ENCODE measurements around the gene MYLK3. TPM values are rescaled to one million over a fixed set of nuclear protein-coding genes. Genes with fewer than 3 reads are reported as not detected.

MYLK3 gene
- total and polyA plus RNA-seq, 3 experiments from 2014 or later, result 0.20 to 0.47 TPM; not detected in 1

GRCh38 chr16:46737621-46738214 lies 10.4 kb downstream of the MYLK3 start:
- H3K4me1 Mint-ChIP-seq, result no peaks in the 10 kb centered on the region
- H3K36me3 ChIP-seq (ENCODE audit: insufficient read depth, low read length), result no peaks in the 10 kb centered on the region
- H3K27me3 ChIP-seq (ENCODE audit: insufficient read depth, low read length, poor library complexity, severe bottlenecking), result no peaks in the 10 kb centered on the region
- no peaks in the 10 kb centered on the region for H3K27me3 Mint-ChIP-seq
- CTCF ChIA-PET, result no interaction called here
- no peaks in the 10 kb centered on the region for H3K36me3 Mint-ChIP-seq
- no peaks in the 10 kb centered on the region for H3K9me3 Mint-ChIP-seq
- no peak overlapping the region for H3K27ac ChIP-seq (ENCODE audit: low read depth, low read length)
- no peaks in the 10 kb centered on the region for H3K9me3 ChIP-seq (ENCODE audit: low read length)
- POLR2A ChIA-PET, result no interaction called here
- H3K4me3 Mint-ChIP-seq, result no peak overlapping the region
- H3K4me1 ChIP-seq (ENCODE audit: insufficient read depth, low read length), result no peaks in the 10 kb centered on the region
- H3K27ac Mint-ChIP-seq, result no peak overlapping the region
- no peak overlapping the region for H3K4me3 ChIP-seq (ENCODE audit: low read length)
- no peak for DNase-seq

- no peaks in the 10 kb centered on the region for H3K27me3 Mint-ChIP-seq
- Histone ChIP-seq H3K4me3 (ENCODE audit: low read length) (no peak overlapping the region), H3K36me3 (ENCODE audit: insufficient read depth, low read length) (no peaks in the 10 kb centered on the region), H3K27me3 (ENCODE audit: insufficient read depth, low read length, poor library complexity, severe bottlenecking) (no peaks in the 10 kb centered on the region), H3K27ac (ENCODE audit: low read depth, low read length) (no peak overlapping the region), H3K9me3 (ENCODE audit: low read length) (no peaks in the 10 kb centered on the region), H3K4me1 (ENCODE audit: insufficient read depth, low read length) (no peaks in the 10 kb centered on the region)
- ChIA-PET CTCF (no interaction called here), POLR2A (no interaction called here)
- H3K36me3 Mint-ChIP-seq, result no peaks in the 10 kb centered on the region
- no peaks in the 10 kb centered on the region for H3K9me3 Mint-ChIP-seq
- H3K4me3 Mint-ChIP-seq, result no peak overlapping the region
- H3K27ac Mint-ChIP-seq, result no peak overlapping the region
- H3K4me1 Mint-ChIP-seq, result no peaks in the 10 kb centered on the region
- DNase-seq, result no peak
Observed at GRCh38 chr16:46736695-46737094, 11.4 kb downstream of the MYLK3 start.

GRCh38 chr16:46733319-46733830 lies 14.8 kb downstream of the MYLK3 start:
- CTCF ChIA-PET, result interaction anchor here (1.2 kb wide), 1 partner anchor 8 kb away, joined by 6 read pairs; no protein-coding TSS in a partner anchor
- DNase-seq, result no peak
- peaks cover 0 to 8% of the 10 kb centered on the region in 2 donors for H3K27me3 Mint-ChIP-seq

DNA sequence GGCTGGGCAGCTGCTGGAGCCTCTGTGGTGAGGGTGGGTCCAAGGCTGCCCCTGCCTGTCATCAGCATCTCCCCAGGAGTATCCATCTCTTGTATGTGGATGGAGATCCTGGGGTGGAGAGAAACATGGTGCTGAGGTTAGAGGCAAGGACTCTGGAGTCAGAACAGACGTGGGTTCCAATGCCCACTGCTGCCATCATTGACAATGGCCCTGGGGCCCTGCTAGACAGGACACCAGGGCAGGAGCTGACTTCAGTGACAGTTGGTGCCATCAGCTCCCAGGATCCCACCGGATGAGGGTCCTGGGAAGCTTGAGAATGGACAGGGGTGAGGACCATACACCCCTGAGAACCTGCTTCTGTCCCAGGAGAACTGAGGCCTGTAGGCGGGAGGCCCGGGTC lies 15.6 kb downstream of the MYLK3 start:
- H3K27me3 Mint-ChIP-seq, result peaks cover 0 to 8% of the 10 kb centered on the region in 2 donors
- CTCF ChIA-PET, result interaction anchor here (1.2 kb wide), 1 partner anchor 9 kb away, joined by 6 read pairs; no protein-coding TSS in a partner anchor
- Histone ChIP-seq H3K9me3 (ENCODE audit: low read length) (no peaks in the 10 kb centered on the region), H3K27me3 (ENCODE audit: insufficient read depth, low read length, poor library complexity, severe bottlenecking) (no peaks in the 10 kb centered on the region), H3K27ac (ENCODE audit: low read depth, low read length) (no peak overlapping the region), H3K4me3 (ENCODE audit: low read length) (no peak overlapping the region), H3K36me3 (ENCODE audit: insufficient read depth, low read length) (no peaks in the 10 kb centered on the region), H3K4me1 (ENCODE audit: insufficient read depth, low read length) (no peaks in the 10 kb centered on the region)
- no peak overlapping the region for H3K4me3 Mint-ChIP-seq
- no peaks in the 10 kb centered on the region for H3K36me3 Mint-ChIP-seq
- no peaks in the 10 kb centered on the region for H3K4me1 Mint-ChIP-seq
- POLR2A ChIA-PET, result no interaction called here
- H3K27ac Mint-ChIP-seq, result no peak overlapping the region
- no peaks in the 10 kb centered on the region for H3K9me3 Mint-ChIP-seq
- DNase-seq, result no peak

More at GRCh38 chr16:46733319-46733830, 14.8 kb downstream of the MYLK3 start:
- H3K27ac Mint-ChIP-seq, result no peak overlapping the region
- no peak overlapping the region for H3K4me3 ChIP-seq (ENCODE audit: low read length)
- H3K27ac ChIP-seq (ENCODE audit: low read depth, low read length), result no peak overlapping the region
- no peaks in the 10 kb centered on the region for H3K4me1 ChIP-seq (ENCODE audit: insufficient read depth, low read length)
- no peaks in the 10 kb centered on the region for H3K27me3 ChIP-seq (ENCODE audit: insufficient read depth, low read length, poor library complexity, severe bottlenecking)
- no peaks in the 10 kb centered on the region for H3K36me3 ChIP-seq (ENCODE audit: insufficient read depth, low read length)
- H3K36me3 Mint-ChIP-seq, result no peaks in the 10 kb centered on the region
- no peak overlapping the region for H3K4me3 Mint-ChIP-seq
- H3K9me3 Mint-ChIP-seq, result no peaks in the 10 kb centered on the region
- H3K4me1 Mint-ChIP-seq, result no peaks in the 10 kb centered on the region
- POLR2A ChIA-PET, result no interaction called here
- no peaks in the 10 kb centered on the region for H3K9me3 ChIP-seq (ENCODE audit: low read length)

DNA sequence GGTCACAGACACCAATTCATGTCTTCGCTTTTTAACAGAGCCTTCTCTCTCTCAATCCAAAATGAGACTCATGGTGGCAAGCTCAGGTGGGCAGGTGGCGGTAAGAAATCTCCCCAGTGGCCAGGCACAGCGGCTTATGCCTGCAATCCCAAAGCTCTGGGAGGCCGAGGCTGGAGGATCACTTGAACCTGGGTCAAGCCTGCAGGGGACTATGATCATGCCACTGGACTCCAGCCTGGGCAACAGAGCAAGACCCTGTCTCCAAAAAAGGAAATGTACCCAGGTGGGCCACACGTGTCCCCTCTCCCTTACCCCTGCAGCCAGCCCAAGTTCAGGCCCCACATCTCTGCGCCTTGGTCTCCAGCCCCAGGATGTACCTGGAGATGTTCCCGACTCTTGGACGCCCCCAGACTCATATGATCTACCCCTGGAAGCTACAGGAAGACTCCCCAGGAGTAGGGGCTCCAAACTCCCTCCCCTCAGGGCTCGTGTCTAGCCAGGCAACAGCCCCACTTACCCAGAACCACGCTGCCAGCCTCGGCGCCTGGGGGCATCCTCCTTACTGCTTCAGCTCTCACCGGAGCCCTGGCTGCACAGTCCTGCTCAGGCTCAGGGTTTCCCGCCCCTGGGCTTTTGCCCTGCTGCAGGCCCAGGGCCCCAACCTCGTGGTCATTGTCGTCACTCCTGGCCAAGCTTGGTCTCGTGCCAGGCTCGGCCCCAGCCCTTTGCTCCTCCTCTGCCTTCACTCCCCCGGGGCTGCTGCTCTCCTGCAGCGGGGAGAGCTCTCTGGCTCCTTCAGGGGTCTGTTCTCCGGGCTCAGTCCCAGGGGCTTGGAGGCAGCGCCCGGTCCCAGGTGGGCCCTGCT lies 16.2 kb downstream of the MYLK3 start:
- H3K4me1 Mint-ChIP-seq, result no peaks in the 10 kb centered on the region
- H3K4me3 Mint-ChIP-seq, result no peak overlapping the region
- DNase-seq, result no peak
- Histone ChIP-seq H3K27me3 (ENCODE audit: insufficient read depth, low read length, poor library complexity, severe bottlenecking) (no peaks in the 10 kb centered on the region), H3K36me3 (ENCODE audit: insufficient read depth, low read length) (no peaks in the 10 kb centered on the region), H3K4me1 (ENCODE audit: insufficient read depth, low read length) (no peaks in the 10 kb centered on the region), H3K4me3 (ENCODE audit: low read length) (no peak overlapping the region), H3K9me3 (ENCODE audit: low read length) (no peaks in the 10 kb centered on the region), H3K27ac (ENCODE audit: low read depth, low read length) (no peak overlapping the region)
- no peak overlapping the region for H3K27ac Mint-ChIP-seq
- no peaks in the 10 kb centered on the region for H3K36me3 Mint-ChIP-seq
- POLR2A ChIA-PET, result no interaction called here
- peaks cover 0 to 8% of the 10 kb centered on the region in 2 donors for H3K27me3 Mint-ChIP-seq
- CTCF ChIA-PET, result no interaction called here
- H3K9me3 Mint-ChIP-seq, result no peaks in the 10 kb centered on the region

- CTCF ChIA-PET, result no interaction called here
Observed at GRCh38 chr16:46730801-46731690, 17.1 kb downstream of the MYLK3 start.

DNA sequence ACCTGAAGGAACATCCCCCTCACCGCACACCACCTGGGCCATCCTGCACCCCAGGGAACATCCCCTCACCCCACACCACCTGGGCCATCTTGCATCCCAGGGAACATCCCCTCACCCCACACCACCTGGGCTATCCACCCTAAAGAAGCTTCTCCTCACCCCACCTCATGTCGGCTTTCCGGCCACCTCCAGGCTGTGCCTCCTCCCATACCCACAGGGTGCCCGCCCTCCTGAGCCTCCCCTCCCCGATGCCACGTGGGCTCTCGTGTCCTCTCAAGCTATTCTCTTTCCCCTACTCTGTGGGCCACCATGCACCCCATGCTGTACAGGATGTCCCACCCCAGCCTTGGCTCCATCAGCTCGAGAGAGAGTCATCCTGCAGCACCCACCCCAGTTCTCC lies 18.0 kb downstream of the MYLK3 start:
- Histone ChIP-seq H3K9me3 (ENCODE audit: low read length) (no peaks in the 10 kb centered on the region), H3K27me3 (ENCODE audit: insufficient read depth, low read length, poor library complexity, severe bottlenecking) (no peaks in the 10 kb centered on the region), H3K27ac (ENCODE audit: low read depth, low read length) (no peak overlapping the region), H3K36me3 (ENCODE audit: insufficient read depth, low read length) (no peaks in the 10 kb centered on the region), H3K4me1 (ENCODE audit: insufficient read depth, low read length) (no peaks in the 10 kb centered on the region), H3K4me3 (ENCODE audit: low read length) (no peak overlapping the region)
- POLR2A ChIA-PET, result no interaction called here
- no peaks in the 10 kb centered on the region for H3K4me1 Mint-ChIP-seq
- peaks cover 0 to 5% (median 0%) of the 10 kb centered on the region in 3 donors for H3K36me3 Mint-ChIP-seq
- H3K27ac Mint-ChIP-seq, result no peak overlapping the region
- peaks cover 0 to 8% of the 10 kb centered on the region in 2 donors for H3K27me3 Mint-ChIP-seq
- H3K9me3 Mint-ChIP-seq, result peaks cover 0 to 6% (median 5%) of the 10 kb centered on the region in 5 donors
- CTCF ChIA-PET, result no interaction called here
- DNase-seq, result no peak
- no peak overlapping the region for H3K4me3 Mint-ChIP-seq

More at GRCh38 chr16:46730801-46731690, 17.1 kb downstream of the MYLK3 start:
- Histone ChIP-seq H3K9me3 (ENCODE audit: low read length) (no peaks in the 10 kb centered on the region), H3K4me3 (ENCODE audit: low read length) (no peak overlapping the region), H3K27ac (ENCODE audit: low read depth, low read length) (no peak overlapping the region), H3K27me3 (ENCODE audit: insufficient read depth, low read length, poor library complexity, severe bottlenecking) (no peaks in the 10 kb centered on the region), H3K36me3 (ENCODE audit: insufficient read depth, low read length) (no peaks in the 10 kb centered on the region), H3K4me1 (ENCODE audit: insufficient read depth, low read length) (no peaks in the 10 kb centered on the region)
- peak overlapping the region in 1 of 8 donors; percentile 8 for H3K27ac Mint-ChIP-seq
- POLR2A ChIA-PET, result no interaction called here
- H3K4me1 Mint-ChIP-seq, result no peaks in the 10 kb centered on the region
- H3K27me3 Mint-ChIP-seq, result peaks cover 0 to 8% of the 10 kb centered on the region in 2 donors
- H3K9me3 Mint-ChIP-seq, result peaks cover 0 to 2% (median under 1%) of the 10 kb centered on the region in 5 donors
- DNase-seq, result no peak
- peaks cover 0 to under 1% (median 0%) of the 10 kb centered on the region in 3 donors for H3K36me3 Mint-ChIP-seq
- no peak overlapping the region for H3K4me3 Mint-ChIP-seq

Data from CD8-positive, alpha-beta memory T cell (primary cell).